Measurements from ENCODE around the gene VASH2. TPM values are rescaled to one million over a fixed set of nuclear protein-coding genes. Genes with fewer than 3 reads are reported as not detected.
A peak's percentile ranks its signal among the peaks of the same experiment; 100 is the strongest.

The VASH2 gene
- total and polyA plus RNA-seq, 2 of the 8 experiments (the other 6 are each of a cell fraction or from before 2014, with no cell fraction given), result 44.0 to 187 TPM

DNA sequence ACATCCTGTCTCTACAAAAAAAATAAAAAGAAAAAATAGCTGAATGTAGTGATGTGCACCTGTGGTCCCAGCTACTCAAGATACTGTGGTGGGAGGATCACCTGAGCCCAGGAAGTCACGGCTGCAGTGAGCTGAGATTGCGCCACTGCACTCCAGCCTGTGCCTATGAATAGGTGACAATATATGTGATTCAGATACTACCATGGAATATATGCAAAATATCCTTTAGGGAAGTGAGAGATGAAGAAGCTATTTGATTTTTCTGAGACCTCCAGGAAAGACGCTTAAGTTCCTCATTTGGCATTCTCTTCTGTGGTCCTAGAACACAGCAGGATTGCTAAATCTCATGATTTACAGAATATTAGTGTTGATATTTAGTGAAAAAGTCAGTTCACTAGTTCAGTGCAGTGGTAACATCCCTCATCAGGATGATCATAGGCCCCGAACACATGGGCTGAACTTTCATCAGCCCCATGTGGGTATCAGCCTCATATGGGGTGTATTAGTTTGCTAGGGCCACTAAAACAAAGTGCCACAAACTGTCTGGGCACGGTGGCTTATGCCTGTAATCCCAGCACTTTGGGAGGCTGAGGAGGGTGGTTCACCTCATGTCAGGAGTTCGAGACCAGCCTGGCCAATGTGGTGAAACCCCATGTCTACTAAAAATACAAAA, 6.0 kb upstream of the VASH2 start:
- Histone ChIP-seq H3K4me1 (replicated peaks in 1 of 4; ENCODE audit: control insufficient read depth in 3 of 4, insufficient read depth in 4 of 4, low read length in 3 of 4) (peaks cover 0 to 2% (median 0%) of the 10 kb centered on the region in 4 experiments; a peak in 1 of 7 replicates), H4K91ac (replicated peaks; ENCODE audit: insufficient read length, low read length) (no peak overlapping the region), H3K79me2 (ENCODE audit: control insufficient read depth in 1 of 2, insufficient read depth in 2 of 2, low read length in 2 of 2) (no peaks in the 10 kb centered on the region), H3K9ac (replicated peaks in 1 of 4; ENCODE audit: extremely low read depth in 1 of 4, low read depth in 3 of 4, low read length in 3 of 4) (no peak overlapping the region), H2BK15ac (ENCODE audit: low read length) (0 out of 2 replicates have a peak overlapping the region, but pooled peaks have one; percentile 40), H3K27ac (ENCODE audit: low read depth, low read length) (no peak overlapping the region), H2BK20ac (ENCODE audit: low read length) (no peak overlapping the region), H3K4me3 (ENCODE audit: extremely low read depth in 1 of 4, insufficient read depth in 2 of 4, low read depth in 3 of 4, low read length in 4 of 4) (no peak overlapping the region), H2AK5ac (ENCODE audit: low read depth, low read length) (no peak overlapping the region), H3K4ac (replicated peaks; ENCODE audit: insufficient read length, low read depth, low read length) (no peak overlapping the region), H2AFZ (ENCODE audit: low read length) (no peak overlapping the region), H3K36me3 (ENCODE audit: control insufficient read depth in 2 of 4, insufficient read depth in 4 of 4, low read length in 3 of 4) (no peaks in the 10 kb centered on the region), H3K79me1 (ENCODE audit: low read depth, low read length) (no peaks in the 10 kb centered on the region), H3K56ac (replicated peaks; ENCODE audit: insufficient read length, low read depth, low read length) (no peak overlapping the region), H4K5ac (ENCODE audit: insufficient read length, low read depth, low read length) (no peak overlapping the region), H3K4me2 (ENCODE audit: insufficient read depth in 1 of 2, low read depth in 2 of 2, low read length in 2 of 2) (no peak overlapping the region), H3K23ac (ENCODE audit: insufficient read length) (no peak overlapping the region), H3K23me2 (ENCODE audit: low read depth, low read length) (no peaks in the 10 kb centered on the region), H4K8ac (ENCODE audit: extremely low read depth, insufficient read depth, low read length) (no peak overlapping the region), H2BK12ac (ENCODE audit: low read depth, low read length) (no peak overlapping the region; the same call in 1 of the 2 replicates), H3K9me3 (ENCODE audit: insufficient read depth in 2 of 2, low read depth in 1 of 2, low read length in 1 of 2) (no peaks in the 10 kb centered on the region), H2BK120ac (replicated peaks; ENCODE audit: low read depth, low read length) (no peak overlapping the region), H3K27me3 (replicated peaks in 1 of 4; ENCODE audit: control insufficient read depth in 3 of 4, extremely low read depth in 1 of 4, insufficient read depth in 3 of 4, low read length in 3 of 4) (peaks cover 0 to 3% (median 0%) of the 10 kb centered on the region in 4 experiments; a peak in 1 of 7 replicates), H3K18ac (ENCODE audit: extremely low read depth, low read length) (no peak overlapping the region), H4K20me1 (replicated peaks in 1 of 2; ENCODE audit: control insufficient read depth in 1 of 2, insufficient read depth in 2 of 2, low read length in 2 of 2) (no peaks in the 10 kb centered on the region), H3K14ac (ENCODE audit: insufficient read length) (no peak overlapping the region), H2BK5ac (ENCODE audit: low read depth, low read length) (no peak overlapping the region)
- TF ChIP-seq KDM5A (IDR thresholded peaks at IDR 0.05; ENCODE audit: low read length) (no peak), EP300 (IDR thresholded peaks at IDR 0.05; ENCODE audit: borderline replicate concordance in 1 of 2, low read depth in 2 of 2, low read length in 2 of 2) (no peak), CBX5 (IDR thresholded peaks at IDR 0.05; ENCODE audit: low read depth, low read length) (no peak), SUZ12 (IDR thresholded peaks at IDR 0.05; ENCODE audit: low read length) (no peak), SIX5 (IDR thresholded peaks at IDR 0.05; ENCODE audit: low read depth, low read length) (no peak), EGR1 (IDR thresholded peaks at IDR 0.05; ENCODE audit: borderline replicate concordance, low read depth, low read length) (no peak), CREB1 (IDR thresholded peaks at IDR 0.05) (no peak), TEAD4 (IDR thresholded peaks at IDR 0.05; ENCODE audit: low read depth, low read length) (no peak), FOSL1 (IDR thresholded peaks at IDR 0.05; ENCODE audit: insufficient read depth, low read depth, low read length) (no peak), POLR2A (IDR thresholded peaks at IDR 0.05; ENCODE audit: control extremely low read depth in 1 of 2, low read depth in 2 of 2, low read length in 2 of 2) (no peak), PHF8 (conservative IDR thresholded peaks at IDR 0.05; ENCODE audit: low read depth, low read length) (no peak)
- TF ChIP-seq, protein P1, sequence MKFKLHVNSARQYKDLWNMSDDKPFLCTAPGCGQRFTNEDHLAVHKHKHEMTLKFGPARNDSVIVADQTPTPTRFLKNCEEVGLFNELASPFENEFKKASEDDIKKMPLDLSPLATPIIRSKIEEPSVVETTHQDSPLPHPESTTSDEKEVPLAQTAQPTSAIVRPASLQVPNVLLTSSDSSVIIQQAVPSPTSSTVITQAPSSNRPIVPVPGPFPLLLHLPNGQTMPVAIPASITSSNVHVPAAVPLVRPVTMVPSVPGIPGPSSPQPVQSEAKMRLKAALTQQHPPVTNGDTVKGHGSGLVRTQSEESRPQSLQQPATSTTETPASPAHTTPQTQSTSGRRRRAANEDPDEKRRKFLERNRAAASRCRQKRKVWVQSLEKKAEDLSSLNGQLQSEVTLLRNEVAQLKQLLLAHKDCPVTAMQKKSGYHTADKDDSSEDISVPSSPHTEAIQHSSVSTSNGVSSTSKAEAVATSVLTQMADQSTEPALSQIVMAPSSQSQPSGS (IDR thresholded peaks at IDR 0.05; ENCODE audit: low read length), result no peak
- FAIRE-seq (no peak), DNase-seq (ENCODE audit: low read depth in 1 of 2, low spot score in 2 of 2) (no peak)
- CTCF ChIA-PET (ENCODE audit: partially characterized antibody), result interaction anchor here (1.0 to 1.8 kb wide), 5 partner anchors 8 to 26 kb away, joined by 3 to 8 read pairs (median 4); no protein-coding TSS in a partner anchor
- POLR2A ChIA-PET (ENCODE audit: partially characterized antibody), result interaction anchor here (1.0 to 3.6 kb wide), 8 partner anchors 9 to 72 kb away, joined by 3 to 23 read pairs (median 4); no protein-coding TSS in a partner anchor
- WGBS, 2 experiments (ENCODE audit: extremely low coverage in 1 of 2, insufficient coverage in 1 of 2, insufficient read length in 1 of 2, insufficient replicate concordance in 2 of 2, low coverage in 1 of 2, low lambda C conversion rate in 2 of 2, missing lambda C conversion rate in 1 of 2), result 92% methylated on average over 6 of the region's 6 CpGs; no CpG with 5 or more reads in 1 of the 2 experiments
